NCI-H146 treated with DMSO at 0.1 percent for 48 hours (cell line): ENCODE results near the gene NLE1.
A peak's percentile ranks its signal among the peaks of the same experiment; 100 is the strongest.
"Not testable (repeated sequence)": the region's sequence is repeated elsewhere in the genome, so short reads cannot be mapped to it uniquely, and the experiment has no call there.

Experiments
- DNase-seq: peaks from one replicate; lab custom pipeline; 2025; ENCODE audit not compliant: unreplicated experiment; lab: John Stamatoyannopoulos, UW

NLE1 gene

DNA sequence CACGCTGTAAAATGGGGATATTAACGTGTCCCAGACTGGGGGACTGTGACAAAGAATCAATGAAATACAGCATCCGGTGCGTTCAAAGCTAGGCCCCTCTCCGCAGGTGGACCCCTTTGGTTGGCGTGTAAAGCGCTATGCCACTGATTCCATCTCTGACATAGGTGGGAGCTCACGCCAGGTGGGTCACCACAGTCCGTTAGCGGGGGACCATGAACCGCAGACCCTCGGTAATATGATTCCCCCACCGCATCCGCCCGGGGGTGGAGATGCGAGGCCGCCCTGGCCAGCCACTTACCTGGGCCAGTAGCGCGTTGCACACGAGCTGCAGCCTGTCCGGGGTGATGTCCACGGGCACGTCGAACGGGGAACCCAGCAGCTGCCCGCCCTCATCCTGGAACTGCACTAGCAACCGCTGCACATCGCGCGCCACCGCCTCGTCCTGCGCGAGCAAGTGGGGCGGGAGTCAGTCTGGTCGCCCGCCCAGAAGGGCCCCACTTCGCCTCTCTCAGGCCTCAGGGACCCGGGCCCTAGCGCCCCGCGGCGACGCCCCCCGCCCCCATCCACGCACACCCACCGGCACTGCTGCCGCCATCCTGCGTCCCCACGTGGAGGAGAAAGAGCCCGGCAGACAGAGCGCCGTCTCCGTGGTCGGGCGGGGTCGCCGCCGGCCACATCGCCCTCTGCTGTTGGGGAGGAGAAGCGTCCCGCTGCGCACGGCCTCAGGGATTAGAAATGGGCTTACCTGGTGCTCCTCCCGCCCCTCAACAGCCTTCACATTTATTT, at the start of gene NLE1:
TSS of gene NLE1 (minus strand) at position 623 of the 786 bp plus-strand sequence. CDS start at position 595, 28 bp downstream.
- DNase-seq = peak; percentile 53

DNA sequence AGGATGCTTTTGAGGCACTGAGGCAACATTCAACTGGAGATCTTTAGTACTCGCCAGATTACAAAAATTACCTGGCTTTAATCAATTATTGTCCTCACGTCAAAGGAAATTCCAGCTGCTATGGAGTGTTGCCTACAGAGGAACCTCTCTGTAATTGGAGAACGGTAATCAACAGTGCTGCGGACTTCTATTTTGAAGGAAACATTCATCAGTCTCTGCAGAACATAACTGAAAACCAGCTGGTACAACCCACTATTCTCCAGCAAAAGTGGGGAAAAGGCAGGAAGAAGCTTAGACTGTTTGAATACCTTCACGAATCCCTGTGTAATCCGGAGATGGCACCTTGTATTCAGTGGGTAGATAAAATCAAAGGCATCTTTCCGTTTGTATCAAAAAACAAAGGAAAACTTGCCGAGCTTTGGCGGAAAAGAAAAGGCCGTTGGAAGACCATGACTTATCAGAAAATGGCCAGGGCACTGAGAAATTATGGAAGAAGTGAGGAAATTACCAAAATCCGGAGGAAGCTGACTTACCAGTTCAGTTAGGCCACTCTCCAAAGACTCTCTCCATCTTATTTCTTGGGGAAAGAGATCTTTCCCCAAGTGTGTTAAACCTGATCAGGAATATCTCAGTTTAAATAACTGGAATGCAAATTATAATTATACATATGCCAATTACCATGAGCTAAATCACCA, 49.0 kb upstream of the NLE1 start:
- DNase-seq = no peak

DNA sequence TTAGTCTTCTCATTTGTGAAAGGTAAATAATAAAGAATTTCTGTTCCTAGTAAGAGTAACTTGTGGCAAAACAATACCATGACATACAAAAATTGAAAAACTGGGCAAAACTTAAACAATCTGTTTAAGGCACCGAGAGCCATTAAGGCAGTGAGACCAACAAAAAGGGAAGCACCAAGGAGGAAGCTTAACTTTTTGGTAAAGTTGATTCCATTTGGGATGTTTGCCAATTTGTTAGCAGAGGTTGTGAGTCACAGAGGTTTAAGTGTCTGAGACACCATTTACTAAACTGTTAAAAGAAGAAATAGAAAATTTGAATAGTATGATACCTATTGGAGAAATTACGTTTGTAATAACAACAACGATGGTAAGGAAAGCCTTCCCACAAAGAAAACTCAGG, 47.2 kb upstream of the NLE1 start:
- no peak for DNase-seq

DNA sequence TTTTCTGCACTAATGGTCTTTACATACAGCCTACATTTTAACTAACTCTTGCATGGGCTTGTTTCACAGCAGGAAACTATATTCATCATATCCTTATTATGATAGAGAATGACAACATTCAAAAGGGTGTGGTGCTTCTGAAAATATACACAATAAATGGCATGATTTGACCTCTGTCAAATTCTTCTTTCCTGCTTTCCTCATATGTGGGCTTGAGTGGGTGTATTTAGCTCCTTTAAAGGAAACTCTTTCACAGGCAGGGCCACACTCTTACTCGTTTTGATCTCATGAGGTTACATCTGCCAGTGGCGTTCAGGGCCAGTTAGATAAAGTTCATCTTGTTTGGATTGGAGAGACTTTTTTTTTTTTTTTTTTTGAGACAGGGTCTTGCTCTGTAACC, 46.0 kb upstream of the NLE1 start:
- DNase-seq = no peak

DNA sequence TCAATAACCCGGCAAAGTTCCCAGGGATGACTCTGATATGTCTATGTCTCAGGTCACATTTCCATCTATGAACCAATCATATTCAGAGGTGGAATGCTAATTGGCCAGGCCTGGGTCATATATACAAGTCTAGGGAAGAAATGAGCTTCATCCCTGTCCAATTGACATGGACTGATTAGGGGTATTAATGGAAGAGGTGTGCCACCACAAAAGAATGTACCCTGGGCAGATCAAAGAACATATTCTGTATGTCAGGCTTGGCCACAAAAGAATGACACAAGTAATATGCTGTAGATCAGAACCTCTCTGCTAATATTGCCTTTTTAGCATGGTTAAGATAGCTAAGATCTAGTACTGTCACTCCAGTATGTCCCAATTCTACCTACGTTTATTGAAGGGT, 45.4 kb upstream of the NLE1 start:
- no peak for DNase-seq

DNA sequence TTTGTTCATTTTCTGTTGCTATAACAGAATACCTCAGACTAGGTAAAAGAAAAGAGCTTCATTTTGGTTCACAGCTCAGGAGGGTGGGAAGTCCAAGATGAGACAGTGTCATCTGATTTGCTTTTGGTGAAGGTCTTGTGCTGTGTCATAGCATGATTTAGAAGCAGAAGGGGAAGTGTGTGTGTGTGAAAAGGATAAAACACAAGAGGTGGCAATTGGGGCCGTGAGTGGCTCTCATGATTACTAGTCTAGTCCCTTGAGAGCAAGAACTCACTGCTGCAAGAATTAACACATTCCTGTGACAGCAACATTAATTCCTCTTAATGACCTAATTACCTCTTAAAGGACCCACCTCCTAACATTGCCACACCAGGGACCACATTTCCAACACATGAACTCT, 43.7 kb upstream of the NLE1 start:
- no peak for DNase-seq

DNA sequence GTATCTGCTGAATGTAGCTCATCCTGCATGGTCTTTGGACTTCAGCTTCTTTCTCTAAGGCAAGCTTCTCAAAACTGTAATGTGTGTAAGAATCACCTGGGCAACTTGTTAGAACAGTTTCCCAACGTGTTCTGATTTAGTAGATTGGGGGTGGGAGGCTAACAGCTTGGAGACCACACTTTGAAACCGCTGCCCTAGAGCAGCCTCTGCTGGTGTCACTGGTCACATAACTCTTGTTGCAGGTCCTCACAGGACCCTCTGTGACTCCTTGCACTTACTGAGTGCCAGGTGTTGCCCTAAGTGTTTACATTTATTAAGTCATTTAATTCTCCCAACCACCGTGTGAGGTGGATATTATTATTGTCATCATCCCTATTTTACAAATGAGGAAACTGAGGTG, 42.2 kb upstream of the NLE1 start:
- no peak for DNase-seq

DNA sequence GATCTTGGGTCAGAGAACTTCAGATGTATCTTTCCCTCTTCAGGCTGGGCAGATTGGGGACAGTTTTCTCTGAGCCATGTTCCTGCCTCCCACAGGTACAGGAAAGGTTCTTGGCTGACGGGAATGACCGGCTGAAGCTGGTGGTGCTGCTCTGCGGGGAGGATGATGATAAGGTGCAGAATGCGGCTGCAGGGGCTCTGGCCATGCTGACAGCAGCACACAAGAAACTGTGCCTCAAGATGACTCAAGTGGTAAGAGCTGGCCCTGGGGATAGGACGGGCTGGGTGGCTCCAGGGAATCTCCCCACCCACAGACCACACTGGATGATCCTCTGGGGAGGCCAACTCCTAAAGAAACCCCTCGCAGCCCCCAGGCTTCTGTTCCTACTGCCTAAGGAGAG, 41.2 kb upstream of the NLE1 start:
- no peak for DNase-seq

DNA sequence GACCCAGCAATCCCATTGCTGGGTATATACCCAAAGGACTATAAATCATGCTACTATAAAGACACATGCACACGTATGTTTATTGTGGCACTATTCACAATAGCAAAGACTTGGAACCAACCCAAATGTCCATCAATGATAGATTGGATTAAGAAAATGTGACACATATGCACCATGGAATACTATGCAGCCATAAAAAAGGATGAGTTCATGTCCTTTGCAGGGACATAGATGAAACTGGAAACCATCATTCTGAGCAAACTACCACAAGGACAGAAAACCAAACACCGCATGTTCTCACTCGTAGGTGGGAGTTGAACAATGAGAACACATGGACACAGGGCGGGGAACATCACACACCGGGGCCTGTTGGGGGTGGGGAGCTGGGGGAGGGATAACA, 37.3 kb upstream of the NLE1 start:
- not testable (repeated sequence) for DNase-seq

DNA sequence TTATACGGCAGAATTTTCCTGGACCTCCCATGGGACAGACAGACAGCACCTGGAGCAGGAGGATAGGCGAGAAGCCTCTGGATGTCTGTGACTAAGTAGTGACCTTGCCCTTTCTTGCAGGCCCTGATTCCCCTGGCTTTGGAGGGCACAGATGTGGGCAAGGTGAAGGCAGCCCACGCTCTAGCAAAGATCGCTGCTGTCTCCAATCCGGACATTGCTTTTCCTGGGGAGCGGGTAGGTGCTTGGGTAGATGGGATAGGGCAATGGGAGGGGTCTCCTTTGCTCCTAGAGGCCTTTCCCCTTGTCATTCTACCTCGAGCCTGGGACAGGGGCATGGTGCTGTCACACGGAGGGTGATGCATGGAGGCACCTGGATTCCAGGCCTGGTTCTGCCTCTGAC, 34.8 kb upstream of the NLE1 start:
- no peak for DNase-seq

DNA sequence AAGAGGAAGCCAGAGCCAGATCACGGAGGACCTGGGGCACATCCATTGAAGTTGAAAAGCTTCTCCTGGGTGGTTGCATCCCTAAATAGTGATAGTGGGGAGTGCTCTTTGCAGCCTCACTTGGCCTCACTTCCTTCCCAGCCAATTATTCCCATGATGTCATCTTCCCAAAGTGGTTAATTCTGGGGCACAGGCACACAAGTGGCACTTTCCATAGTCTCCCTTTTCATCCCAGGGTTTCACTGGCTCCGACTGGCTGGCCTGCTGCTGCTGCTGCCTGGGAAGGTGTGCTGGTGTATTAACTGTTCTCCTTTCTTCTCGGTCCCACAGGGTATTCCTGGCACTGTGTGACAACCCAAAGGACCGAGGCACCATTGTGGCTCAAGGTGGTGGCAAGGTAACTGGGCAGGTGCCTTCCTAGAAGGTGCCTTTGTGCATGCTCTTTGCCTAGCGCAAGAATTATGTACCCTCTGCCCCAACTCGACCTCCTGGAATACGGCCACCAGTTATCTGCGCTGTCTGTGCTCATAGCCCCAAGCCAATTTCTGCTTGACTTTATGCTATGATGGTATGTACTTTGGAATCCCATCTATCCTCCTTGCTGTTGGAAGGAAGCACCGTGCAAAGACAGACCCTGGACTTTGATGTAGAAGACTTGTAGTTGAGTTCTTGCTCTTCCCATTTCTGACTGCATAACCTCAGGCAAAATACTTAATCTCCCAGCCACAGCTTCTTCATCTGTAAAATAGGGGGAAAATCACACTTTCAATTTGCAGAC, 33.7 kb upstream of the NLE1 start:
- DNase-seq = no peak

DNA sequence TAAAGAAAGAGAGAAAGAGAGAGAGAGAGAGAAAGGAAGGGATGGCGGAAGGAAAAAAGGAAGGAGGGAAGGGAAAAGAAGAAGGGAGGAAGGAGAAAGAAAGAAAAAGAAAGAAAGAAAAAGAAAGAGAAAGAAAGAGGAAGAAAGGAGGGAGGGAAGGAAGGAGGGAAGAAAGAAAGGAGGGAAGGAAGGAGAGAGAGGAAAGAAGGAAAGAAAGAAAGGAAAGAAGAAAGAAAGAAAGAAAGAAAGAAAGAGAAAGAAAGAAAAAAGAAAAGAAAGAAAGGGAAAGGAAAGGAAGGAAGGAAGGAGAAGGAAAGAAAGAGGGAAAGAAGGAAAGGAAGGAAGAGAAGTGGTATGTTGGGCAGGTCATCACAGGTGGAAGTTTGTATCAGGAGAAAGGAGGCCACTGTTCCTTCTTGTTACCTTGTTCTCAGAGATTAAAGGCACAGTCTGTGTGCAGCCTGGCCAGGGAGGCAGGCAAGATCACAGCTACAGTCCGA, 32.8 kb upstream of the NLE1 start:
- DNase-seq = no peak

DNA sequence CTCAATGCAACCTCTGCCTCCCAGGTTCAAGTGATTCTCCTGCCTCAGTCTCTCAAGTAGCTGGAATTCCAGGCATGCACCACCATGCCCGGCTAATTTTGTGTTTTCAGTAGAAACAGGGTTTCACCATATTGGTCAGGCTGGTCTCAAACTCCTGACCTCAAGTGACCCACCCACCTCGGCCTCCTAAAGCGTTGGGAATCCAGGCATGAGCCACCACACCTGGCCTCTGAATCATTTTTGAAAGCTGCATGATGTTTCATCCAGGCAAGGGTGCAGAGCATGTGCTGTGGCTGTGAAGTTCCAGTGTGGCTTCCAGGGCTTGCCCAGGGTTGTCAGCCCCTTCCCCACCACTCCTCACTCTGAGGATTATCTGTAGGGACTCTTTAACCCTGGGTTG, 30.2 kb upstream of the NLE1 start:
- DNase-seq = not testable (repeated sequence)

DNA sequence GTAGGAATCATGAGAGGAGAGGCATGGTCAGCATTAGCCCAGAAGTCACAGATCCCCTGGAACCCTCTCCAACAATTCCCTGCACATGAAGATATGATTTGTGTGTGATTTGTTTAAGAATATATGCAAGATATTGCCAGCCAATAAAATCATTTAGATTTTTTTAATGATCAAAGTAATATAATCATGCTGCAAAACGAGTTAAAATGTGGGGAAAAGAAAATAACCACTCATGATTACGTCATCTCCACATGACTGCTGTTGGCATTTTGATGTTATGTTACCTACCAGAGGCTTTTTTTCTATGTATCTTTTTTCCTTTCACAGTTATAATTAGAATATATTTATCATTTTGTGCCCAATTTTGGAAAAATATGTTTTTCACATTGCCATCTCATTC, 29.7 kb upstream of the NLE1 start:
- DNase-seq = no peak

DNA sequence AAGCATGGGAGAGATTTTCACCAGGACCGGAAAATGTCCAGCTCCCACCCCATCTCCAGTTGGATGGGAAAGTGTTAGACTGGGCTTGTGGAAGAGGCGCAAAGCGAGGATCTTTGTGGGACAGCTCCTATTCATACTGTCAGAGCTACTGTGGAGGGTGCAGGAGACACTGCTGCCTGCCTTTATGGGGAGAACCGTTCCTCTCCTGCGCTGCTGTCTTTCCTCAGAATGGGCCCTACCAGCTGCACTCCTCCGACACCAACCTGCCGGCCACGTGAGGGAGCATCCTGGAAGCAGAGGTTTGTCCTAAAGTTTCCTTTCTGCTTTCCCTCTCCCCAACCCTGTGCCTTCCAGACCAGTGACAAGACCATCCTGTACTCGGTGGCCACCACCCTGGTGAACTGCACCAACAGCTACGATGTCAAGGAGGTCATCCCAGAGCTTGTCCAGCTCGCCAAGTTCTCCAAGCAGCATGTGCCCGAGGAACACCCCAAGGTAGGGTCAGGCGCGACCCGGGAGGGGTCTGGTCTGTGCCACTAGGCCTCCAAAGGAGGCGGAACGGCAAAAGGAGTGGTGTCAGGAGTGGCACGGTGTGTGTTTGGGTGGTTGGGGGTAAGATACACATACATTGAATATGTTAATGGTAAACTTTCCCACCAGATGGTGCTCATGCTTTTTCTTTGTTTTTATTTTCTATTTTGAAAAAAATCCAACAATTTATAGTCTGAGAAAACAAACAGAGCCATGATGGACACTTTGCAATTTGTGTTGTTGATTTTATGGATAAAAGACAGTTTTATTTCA, 29.1 kb upstream of the NLE1 start:
- DNase-seq = no peak

DNA sequence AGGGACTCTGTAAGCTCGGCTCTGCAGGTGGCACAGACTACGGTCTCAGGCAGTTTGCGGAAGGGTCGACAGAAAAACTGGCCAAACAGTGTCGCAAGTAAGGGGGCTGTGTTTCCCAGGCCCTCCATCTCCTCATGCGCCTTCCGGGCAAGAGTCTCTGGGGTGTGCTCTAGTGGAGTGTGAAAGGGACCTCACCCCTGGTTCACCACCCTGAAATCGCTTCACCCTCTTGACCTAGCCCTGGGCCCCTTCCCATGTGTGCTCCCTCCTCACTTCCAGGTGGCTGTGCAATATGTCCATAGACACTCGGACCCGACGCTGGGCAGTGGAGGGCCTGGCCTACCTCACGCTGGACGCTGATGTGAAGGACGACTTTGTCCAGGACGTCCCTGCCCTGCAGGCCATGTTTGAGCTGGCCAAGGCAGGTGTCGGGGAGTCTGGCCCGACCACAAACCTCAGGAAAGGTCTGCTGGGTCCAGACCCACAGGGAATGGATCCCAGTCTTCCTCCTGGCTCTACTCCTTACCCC, 27.8 kb upstream of the NLE1 start:
- no peak for DNase-seq

DNA sequence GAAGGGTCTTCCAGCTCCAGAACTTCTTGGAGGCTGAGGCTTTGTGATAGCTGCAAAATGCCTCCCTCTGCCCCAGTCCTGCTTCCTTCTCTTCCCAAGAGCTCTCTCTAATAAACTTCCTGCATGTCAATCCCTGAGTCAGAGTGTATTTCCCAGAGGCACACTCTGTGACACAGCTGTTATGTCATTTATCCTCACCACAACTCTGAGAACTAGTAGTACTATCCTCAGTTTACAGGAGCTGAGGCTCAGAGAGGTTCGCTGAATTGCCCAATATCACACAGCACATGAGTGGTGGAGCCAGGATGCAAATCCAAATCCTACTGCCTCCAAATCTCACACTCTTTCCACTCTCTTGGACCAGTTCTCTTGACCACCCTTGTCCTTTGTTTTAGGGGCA, 25.6 kb upstream of the NLE1 start:
- no peak for DNase-seq

DNA sequence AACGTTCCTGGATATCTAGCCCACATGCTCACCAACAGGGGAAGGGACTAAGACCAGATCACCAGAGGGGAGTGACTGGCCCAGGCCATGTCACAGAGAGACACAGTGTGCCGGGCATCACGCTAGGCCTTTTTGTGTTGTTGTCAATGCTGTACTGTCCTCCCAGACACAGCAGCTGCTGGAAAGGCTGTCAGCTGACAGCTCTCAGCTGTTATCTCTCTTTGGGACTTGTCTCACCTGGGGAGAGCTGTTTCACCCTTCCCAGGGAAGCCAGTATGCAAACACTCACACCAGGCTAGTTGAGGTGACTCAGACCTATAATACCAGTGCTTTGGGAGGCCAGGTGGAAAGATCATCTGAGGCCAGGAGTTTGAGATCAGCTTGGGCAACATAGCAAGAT, 24.9 kb upstream of the NLE1 start:
- no peak for DNase-seq

DNA sequence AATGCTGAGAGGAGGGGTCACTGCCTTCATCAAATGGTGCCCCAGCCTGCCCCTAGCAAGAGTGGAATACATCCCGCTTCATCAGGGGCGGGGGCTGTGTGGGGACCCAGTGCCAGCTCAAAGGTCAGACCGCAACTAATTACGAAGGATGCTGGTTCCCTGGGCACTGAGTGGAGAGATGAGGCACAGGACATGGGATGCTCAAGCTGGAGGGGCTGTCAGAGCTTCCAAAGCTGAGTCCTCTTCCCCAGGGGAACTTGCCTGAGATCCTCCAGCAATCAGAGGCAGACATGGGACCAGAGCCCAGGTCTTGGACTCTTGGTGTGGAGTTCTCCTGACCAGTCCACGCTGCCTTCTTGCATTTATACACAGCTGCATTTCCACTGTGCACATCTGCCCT, 24.4 kb upstream of the NLE1 start:
- DNase-seq = no peak

DNA sequence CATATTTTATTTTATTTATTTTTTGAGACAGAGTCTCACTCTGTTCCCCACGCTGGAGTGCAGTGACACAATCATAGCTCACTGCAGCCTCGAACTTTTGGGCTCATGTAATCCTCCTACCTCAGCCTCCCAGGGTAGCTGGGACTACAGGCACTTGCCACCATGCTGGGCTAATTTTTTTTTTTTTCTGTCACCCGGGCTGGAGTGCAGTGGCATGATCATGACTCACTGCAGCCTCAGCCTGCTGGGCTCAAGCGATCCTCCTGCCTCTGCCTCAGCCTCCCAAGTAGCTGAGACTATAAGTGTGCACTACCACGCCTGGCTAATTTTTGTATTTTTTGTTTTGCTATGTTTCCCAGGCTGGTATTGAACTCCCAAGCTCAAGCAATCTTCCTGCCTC, 22.6 kb upstream of the NLE1 start:
- no peak for DNase-seq

DNA sequence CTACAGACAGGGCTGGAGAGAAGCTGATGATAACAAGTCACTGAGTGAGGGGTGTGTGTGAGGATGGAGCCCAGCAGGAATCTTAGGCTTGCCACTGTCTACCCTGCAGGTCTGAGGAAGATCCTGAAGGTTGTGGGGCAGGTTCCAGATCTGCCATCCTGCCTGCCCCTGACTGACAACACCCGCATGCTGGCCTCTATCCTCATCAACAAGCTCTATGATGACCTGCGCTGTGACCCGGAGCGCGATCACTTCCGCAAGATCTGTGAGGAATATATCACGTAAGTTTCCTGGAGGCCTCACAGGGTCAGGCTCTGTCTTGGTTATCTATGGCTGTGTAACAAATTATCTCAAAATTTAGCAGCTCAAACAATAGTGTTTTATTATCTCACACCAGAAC, 21.8 kb upstream of the NLE1 start:
- no peak for DNase-seq
